ENCODE results near the gene PRPSAP2. TPM values are rescaled to one million over a fixed set of nuclear protein-coding genes. Genes with fewer than 3 reads are reported as not detected.
A peak's percentile ranks its signal among the peaks of the same experiment; 100 is the strongest.

The PRPSAP2 gene
- total RNA-seq, 1 donor from 2014 or later = 26.3 TPM

- H3K4me3 ChIP-seq = no peak overlapping the region
- H3K27me3 ChIP-seq = no peaks in the 10 kb centered on the region
- intact Hi-C loops (cut with DNase I) = no loop called here
- H3K9me3 ChIP-seq = no peaks in the 10 kb centered on the region
- H3K4me1 ChIP-seq = peaks cover 4% of the 10 kb centered on the region
- no peak overlapping the region for H3K27ac ChIP-seq
- no peak for TF ChIP-seq CTCF (IDR thresholded peaks at IDR 0.05)
- no peaks in the 10 kb centered on the region for H3K36me3 ChIP-seq
- no peak for ATAC-seq
- DNase-seq = peak; percentile 47
These were observed 7.3 kb upstream of the PRPSAP2 start for GRCh38 chr17:18850679-18851078.

- peak; percentile 65 for DNase-seq
- Histone ChIP-seq H3K9me3 (no peaks in the 10 kb centered on the region), H3K36me3 (no peaks in the 10 kb centered on the region), H3K4me1 (peaks cover 7% of the 10 kb centered on the region), H3K27me3 (no peaks in the 10 kb centered on the region), H3K4me3 (no peak overlapping the region), H3K27ac (no peak overlapping the region)
- TF ChIP-seq CTCF (IDR thresholded peaks at IDR 0.05) = no peak
- ATAC-seq = peak; percentile 39
- intact Hi-C loops (cut with DNase I) = no loop called here
These were observed 6.7 kb upstream of the PRPSAP2 start for GRCh38 chr17:18851201-18851600.

- H3K36me3 ChIP-seq = no peaks in the 10 kb centered on the region
- no peak for DNase-seq
- H3K4me1 ChIP-seq = peaks cover 20% of the 10 kb centered on the region
- H3K27ac ChIP-seq = no peak overlapping the region
- no peak for TF ChIP-seq CTCF (IDR thresholded peaks at IDR 0.05)
- no peaks in the 10 kb centered on the region for H3K27me3 ChIP-seq
- no peaks in the 10 kb centered on the region for H3K9me3 ChIP-seq
- ATAC-seq = no peak
- intact Hi-C loops (cut with DNase I) = no loop called here
- no peak overlapping the region for H3K4me3 ChIP-seq
These were observed 3.0 kb upstream of the PRPSAP2 start for GRCh38 chr17:18854956-18855355.

GRCh38 chr17:18855831-18856569 is 1.9 kb upstream of the PRPSAP2 start:
- Histone ChIP-seq H3K27me3 (no peaks in the 10 kb centered on the region), H3K27ac (peak overlapping the region; percentile 40), H3K4me1 (peaks cover 20% of the 10 kb centered on the region), H3K9me3 (no peaks in the 10 kb centered on the region), H3K36me3 (no peaks in the 10 kb centered on the region), H3K4me3 (peak overlapping the region; percentile 62)
- peak; percentile 92 for DNase-seq
- intact Hi-C loops (cut with DNase I) = no loop called here
- TF ChIP-seq CTCF (IDR thresholded peaks at IDR 0.05) = no peak
- ATAC-seq = peak; percentile 94

- intact Hi-C loops (cut with DNase I) = no loop called here
- Histone ChIP-seq H3K4me1 (peaks cover 20% of the 10 kb centered on the region), H3K4me3 (peak overlapping the region; percentile 62), H3K9me3 (no peaks in the 10 kb centered on the region), H3K27me3 (no peaks in the 10 kb centered on the region), H3K36me3 (no peaks in the 10 kb centered on the region), H3K27ac (peak overlapping the region; percentile 40)
- ATAC-seq (no peak), DNase-seq (no peak)
- no peak for TF ChIP-seq CTCF (IDR thresholded peaks at IDR 0.05)
These were observed 1.4 kb upstream of the PRPSAP2 start for GRCh38 chr17:18856570-18856915.

Data from upper lobe of right lung (tissue), 1 donor.